OCI-LY7 (cell line): ENCODE measurements around the gene KIAA1755.

Experiments
- EZH2phosphoT487 ChIP-seq: fragments of 200-600 bp; sonication (generic); IDR thresholded peaks from 2 replicates; pipeline ENCODE4 v1.6.1; 2018; ENCODE audit warnings: low read depth, borderline replicate concordance, mild to moderate bottlenecking, mixed run types, antibody characterized with exemption, low read length, moderate library complexity, mixed read lengths
- TF ChIP-seq, protein P1 (sequence below): fragments of 200-600 bp; sonication (generic); conservative IDR thresholded peaks from 2 replicates; pipeline ENCODE4 v1.5.1; 2014; ENCODE audit warnings: mild to moderate bottlenecking, antibody characterized with exemption, low read length, moderate library complexity, mixed read lengths

DNA sequence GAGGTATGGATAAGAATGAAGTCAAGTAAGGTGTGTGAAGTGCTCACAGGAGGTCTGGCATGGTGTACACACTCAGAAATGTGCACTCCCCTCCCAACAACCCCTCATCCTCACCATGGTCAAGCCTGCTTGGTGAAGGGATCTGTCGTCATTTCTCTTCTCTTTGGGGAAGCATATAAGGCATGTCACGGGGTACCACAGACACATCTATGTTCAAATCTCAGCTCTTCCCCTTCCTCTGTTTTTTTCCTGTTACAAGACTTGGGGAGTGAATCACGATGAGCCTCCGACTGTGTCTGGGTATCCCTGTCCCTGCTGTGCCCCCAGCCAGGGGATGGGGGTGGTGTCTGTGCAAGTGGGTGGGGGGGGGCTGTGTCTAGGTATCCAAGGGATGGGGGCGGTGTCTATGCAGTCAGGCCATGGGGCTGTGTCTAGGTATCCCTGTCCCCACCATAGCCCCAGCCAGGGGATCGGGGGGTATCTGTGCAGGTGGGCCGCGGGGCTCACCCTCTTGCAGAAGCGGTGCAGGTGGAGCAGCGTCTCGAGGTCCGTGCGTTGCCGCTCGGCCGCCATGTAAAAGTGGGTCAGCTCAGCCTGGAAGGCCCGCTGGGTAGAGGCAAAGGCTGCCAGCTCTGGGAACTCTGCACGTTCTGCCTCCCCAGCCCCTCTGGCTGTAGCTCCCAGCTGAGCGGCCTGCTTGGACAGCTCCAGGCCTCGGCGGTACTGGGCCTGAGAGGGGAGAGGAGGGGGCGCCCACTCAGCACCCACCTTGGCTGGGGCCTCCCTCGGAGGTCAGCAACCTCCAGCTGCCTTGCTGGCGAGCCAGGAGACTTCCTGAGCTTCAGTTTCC is 43.6 kb downstream of the KIAA1755 start:
- TF ChIP-seq, protein P1, sequence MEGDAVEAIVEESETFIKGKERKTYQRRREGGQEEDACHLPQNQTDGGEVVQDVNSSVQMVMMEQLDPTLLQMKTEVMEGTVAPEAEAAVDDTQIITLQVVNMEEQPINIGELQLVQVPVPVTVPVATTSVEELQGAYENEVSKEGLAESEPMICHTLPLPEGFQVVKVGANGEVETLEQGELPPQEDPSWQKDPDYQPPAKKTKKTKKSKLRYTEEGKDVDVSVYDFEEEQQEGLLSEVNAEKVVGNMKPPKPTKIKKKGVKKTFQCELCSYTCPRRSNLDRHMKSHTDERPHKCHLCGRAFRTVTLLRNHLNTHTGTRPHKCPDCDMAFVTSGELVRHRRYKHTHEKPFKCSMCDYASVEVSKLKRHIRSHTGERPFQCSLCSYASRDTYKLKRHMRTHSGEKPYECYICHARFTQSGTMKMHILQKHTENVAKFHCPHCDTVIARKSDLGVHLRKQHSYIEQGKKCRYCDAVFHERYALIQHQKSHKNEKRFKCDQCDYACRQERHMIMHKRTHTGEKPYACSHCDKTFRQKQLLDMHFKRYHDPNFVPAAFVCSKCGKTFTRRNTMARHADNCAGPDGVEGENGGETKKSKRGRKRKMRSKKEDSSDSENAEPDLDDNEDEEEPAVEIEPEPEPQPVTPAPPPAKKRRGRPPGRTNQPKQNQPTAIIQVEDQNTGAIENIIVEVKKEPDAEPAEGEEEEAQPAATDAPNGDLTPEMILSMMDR, result no peak
- TF ChIP-seq EZH2phosphoT487, result no peak
